GM19238 (cell line): ENCODE measurements around the gene SLC17A5.
"Not testable (repeated sequence)": the region's sequence is repeated elsewhere in the genome, so short reads cannot be mapped to it uniquely, and the experiment has no call there.

ENCODE experiments used
- DNase-seq: peaks from one replicate; pipeline ENCODE4 v3.0.0; 2011; ENCODE audit warnings: low spot score; ENCODE audit not compliant: insufficient read length

The SLC17A5 gene

DNA sequence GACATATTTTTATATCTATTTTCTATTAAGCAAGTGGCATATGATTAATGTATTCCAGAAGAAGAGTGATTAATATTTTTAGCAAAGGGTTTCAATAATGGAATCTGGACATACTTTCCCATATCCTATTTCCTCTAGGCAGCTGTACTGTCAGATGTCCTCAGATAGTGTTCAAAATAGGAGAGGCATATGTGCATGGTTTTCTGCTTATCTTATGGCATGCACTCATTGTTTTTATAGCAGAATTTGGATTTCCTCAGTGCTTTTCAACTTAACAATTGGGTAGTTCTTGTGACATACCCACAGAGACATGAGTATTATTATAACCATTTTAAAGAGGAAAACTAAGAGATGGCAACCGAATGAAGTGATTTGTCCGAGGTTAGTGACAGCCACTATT, 12.6 kb upstream of the SLC17A5 start:
- DNase-seq = no peak

DNA sequence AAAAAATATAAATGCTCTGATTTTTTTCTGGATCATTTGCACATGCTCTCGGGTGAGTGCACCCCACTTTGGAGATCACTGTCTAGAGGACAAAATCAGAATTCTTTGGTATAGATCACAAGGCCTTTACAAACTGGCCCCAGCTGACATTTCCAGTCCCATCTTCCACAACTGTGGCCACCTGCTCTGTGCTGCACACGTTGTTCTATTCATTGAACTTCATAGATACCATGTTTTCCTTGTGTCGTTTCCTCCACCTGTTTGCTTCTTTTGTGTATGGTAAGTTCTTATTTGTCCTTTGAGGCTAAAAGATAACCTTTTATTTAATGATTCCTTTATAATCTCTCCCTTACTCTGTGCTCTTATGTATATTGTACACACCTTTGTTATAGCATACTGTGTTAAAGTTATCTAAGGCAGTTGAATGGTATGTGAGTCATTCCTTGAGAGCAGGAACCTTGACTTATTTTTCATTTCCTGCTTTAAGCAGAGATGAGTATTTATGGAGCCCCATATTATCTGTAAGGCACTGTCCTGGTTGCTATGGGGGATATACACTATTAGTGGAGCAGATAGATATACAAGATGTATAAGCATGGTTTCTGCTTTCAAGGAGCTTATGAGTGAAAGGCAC, 12.0 kb upstream of the SLC17A5 start:
- no peak for DNase-seq

DNA sequence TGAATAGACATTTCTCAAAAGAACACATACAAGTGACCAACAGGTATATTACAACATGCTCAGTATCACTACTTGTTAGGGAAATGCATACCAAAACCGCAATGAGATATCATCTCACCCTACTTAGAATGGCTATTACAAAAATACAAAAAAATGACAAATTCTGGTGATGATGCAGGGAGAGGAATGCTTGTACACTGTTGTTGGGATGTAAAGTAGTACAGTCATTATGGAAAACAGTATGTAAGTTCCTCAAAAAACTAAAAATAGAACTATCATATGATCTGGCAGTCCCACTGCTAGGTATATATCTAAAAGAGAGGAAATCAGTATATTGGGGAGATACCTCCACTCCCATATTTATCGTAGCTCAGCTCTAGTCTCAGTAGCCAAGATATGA, 10.9 kb upstream of the SLC17A5 start:
- no peak for DNase-seq

DNA sequence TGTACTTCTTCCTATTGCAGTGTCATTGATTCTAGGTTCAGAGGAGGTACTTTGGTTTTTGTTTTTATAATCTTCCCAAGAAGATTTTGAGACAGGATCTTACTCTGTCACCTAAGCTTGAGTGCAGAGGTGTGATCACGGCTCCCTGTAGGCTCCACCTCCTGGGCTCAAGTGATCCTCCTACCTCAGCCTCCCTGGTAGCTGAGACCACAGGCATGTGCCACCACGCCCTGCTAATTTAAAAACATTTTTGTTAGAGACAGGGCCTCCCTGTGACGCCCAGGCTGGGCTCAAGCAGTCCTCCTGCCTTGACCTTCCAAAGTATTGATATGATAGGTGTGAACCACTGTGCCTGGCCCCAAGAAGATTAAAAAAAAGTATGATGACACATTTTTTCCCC, 3.4 kb upstream of the SLC17A5 start:
- DNase-seq = no peak

DNA sequence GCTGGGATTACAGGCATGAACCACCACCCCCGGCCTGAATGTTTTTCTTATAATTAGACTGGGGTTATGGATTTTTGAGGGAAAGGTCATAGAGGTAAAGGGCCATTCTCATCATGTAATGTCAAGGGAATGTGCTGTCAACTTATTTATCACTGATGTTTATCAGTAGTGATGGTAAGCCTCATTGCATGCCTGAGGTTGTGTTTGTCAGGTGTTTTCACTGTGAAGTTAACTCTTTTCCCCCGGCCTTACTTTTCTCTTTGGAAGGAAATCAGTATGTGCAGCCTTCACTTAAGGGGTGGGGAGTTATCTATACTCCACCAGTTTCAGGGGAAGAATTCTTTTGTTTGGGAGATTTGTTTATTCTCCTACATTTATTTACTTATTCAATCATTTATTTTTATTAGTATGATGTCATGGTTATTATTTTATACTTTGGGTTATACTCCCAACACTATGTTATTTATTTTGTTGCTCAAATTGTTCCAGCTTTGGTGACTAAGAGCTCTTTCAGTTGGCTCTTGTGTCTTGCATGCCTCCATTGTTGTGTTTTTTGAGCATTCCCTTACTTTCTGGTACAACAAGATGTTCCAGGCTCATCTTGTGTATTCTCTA, 2.8 kb upstream of the SLC17A5 start:
- no peak for DNase-seq

DNA sequence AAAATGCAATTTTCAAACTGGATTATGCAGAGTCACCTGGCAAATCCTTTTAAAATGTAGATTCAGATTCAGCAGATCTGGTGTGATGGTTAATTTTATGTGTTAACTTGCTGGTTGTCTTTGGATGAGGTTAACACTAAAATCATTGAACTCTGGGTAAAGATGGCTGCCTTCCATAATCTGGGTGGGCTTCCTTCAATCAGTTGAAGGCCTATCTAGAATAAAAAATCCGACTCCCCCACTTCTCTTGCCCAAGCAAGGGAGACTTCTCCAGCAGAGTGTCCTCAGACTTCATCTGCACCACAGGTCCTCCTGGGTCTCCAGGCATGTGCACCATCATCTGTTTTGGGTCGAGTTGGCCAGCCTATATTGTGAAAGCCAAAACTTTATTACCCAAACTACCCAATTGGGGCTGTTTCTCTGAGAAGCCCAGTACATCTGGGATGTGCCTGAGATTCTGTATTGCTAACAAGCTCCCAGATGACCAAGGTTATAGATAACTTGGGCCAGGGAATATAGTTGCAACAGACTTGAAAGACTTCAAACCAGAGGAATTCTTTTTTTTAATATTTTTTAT, 1.6 kb upstream of the SLC17A5 start:
- DNase-seq = no peak

DNA sequence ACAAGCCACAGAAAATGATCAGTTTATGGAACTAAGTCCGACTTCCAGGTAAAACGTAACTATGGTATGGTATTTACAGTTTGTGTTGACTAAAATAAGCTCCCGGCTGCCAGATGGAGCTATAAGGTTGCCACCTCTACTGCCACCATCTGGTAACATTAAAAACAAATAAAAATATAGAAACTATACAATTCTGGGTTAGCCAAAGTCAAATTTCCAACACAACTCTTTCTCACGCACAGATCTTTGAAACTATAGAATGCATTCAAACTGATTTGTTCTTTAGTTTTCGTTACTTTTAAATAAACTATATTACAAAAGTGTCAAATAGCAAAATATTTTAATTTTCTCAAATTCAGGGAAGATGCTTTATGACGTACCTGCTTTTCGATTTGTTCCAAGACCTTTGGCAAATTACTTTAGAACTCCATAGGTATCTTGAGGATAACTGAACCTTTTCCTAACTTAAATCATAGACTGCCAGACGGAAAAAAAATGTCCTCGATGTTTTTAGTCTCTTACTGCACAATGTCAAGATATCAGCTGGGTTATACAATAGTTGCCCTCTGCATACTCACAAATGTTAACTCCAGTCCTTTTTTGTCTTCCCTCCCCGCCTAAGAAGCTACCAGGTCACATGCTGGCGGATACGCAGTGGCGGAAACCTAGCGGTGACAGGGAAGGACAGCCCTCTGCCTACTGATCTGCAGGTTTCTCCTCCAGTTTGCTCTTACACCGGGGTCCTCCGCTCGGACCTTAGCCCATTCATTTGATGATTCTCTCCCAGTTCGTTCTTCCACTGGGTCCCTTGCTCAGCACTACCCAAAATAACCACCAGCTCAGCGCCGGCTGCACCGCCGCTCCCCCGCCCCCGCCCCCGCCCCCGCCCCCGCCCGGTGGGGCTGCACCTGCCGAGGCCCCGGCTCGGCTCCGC, 888 bp downstream of the SLC17A5 start:
- peak; percentile 63 for DNase-seq

DNA sequence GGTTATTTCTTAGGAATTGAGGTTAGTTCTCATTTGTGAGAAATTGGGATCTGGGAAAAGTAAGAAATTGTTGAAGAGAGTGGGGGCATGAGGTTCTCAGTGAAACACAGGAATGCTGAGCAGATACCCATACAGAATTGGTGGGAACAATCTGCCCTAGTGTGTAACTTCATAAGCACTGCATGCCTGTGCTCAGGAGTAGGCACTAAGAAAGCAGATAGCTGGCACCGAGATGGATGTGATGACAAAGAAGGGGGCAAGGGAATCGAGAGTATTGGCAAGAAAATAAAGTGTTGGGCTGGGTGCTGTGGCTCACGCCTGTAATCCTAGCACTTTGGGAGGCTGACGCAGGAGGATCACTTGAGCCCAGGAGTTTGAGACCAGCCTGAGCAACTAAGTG, 4.0 kb downstream of the SLC17A5 start:
- no peak for DNase-seq

DNA sequence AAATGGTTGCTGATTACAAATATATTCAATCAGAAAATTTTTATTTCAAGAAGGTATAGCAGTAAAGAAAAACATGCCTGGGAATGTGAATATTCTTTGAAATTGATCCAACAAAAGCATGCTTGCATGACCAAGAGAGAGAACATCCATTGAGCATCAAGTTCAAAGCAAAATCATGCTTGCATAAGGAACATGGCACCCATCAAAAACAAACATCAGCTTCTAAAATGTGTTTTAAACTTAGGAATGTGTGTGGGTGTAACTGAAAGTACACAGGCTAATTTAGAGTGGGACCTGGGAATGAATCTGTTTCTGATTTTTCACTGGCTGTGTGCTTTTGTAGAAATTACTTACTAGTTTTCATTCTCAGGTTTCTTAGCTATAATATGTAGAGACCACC, 5.6 kb downstream of the SLC17A5 start:
- DNase-seq = no peak

DNA sequence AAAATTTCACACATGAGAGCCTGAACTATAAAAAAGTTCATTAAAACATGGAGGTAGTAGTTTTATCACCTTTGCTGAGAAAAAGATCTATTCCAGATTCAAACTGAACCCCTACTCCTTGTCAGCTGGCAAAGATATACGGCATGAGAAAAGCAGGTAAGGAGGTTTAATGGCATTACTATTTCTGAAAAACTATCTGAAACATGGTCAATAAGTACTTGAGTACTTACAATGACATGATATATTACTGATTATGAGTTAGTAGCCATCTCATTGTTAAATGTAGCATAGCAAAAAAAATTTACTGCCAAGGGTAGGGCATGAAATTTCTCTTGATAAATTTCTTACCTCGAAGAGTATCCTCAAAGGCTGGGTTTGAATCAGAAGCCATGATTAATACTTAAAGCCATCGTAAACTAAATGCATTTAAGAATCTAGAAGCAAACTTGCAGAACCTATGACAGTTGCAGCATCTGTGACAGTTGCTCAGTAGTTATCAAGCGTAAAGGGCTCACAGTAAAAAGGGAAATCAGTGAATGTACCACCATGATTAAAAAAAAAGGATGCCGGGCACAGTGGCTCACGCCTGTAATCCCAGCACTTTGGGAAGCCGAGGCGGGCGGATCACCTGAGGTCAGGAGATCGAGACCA, 8.7 kb downstream of the SLC17A5 start:
- DNase-seq = no peak

DNA sequence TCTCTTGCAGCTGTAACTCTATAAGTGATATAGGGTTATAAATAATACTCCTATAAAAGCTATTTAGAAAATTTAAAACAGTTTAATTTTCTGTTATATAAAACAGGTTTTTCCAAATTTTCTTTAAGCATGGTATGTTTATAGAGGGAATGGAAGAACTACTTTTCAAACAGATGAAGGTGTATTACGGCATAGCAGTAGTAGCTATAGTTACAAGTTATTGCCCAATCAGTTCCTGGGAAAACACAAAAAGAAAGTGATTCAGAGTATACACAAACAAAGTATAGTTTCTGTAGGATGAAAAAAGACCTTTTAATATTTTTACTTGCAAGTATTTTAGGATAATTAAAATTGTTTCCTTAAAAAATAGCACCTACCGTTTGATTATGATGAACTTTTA, 9.8 kb downstream of the SLC17A5 start:
- DNase-seq = no peak

DNA sequence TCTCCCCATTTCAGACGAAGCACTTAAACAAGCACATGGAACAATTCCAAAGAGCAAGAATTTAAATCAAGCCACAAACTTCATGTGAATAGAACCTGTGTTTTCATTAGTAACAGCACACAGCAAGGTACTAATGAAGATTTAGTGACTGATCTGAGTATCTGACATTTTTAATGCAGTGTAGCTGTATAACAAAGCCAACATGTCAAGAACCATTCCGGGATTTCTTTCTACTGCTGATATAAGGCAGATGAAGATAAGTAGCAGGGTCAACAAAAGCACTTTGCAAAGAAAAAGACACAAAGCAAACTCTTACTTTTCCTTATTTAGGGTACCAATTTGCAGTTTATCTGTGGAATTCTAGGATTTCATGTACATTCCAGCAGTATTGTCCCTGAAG, 11.3 kb downstream of the SLC17A5 start:
- no peak for DNase-seq

DNA sequence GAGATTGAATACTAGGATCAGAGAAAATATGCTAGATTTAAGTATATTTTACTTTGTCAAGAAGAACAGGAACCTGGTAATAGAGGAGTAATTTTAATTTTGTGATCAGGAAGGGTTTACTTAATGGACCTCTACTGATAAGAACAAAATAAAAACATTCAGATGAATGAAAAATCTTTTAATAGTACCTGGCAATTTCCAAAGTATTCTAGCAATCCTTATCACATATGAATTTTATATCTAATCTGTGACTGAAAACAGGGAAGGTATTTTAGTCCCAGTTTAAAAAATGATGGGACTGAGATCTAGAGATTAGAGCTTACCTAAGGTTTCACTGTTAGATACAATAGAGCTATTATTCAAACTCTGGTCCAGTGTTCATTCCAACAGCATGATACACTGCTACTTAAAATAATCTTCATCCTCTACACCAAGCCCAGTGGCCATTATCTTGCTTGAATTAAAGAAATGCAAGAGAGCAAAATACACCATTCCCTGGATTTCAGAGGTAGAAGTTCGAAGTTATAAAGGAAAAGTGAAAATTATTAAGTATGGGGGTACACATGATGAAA, 13.5 kb downstream of the SLC17A5 start:
- no peak for DNase-seq

DNA sequence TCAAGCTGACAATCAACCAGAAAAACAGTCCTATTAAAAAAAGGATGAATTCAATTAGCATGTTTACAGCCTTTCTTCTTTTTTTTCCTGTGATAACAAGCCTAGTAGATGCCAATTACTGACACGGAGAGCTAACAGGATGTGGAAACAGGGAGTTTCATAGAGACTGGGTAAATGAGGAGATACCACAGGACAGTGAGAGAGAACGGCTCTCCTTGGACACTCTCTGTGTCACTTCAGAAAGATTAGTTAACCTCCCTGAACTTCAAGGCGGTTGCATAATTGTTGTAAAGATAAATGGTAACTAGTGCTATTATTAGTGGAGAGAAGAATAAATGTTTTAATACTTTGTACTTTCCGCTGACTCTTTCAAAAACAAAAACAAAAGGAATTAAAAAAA, 14.8 kb downstream of the SLC17A5 start:
- no peak for DNase-seq

DNA sequence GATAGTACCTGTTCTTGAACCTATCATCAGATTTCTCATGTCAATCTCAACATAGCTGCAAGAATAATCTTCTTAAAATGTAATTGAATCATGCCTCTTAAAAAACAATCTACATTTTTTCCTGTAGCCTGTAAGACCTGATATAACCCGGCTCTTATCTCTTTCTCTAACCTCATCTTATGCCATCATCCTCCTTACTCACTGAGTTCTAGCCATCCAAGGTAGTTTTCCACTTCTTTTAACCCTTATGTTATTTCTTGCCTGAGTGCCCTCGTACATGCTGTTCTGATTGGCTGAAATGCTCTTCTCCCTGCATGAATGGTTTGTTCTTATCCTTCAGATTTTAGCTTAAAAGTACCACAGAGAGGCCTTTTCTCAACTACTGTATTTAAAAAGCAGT, 16.4 kb downstream of the SLC17A5 start:
- no peak for DNase-seq

DNA sequence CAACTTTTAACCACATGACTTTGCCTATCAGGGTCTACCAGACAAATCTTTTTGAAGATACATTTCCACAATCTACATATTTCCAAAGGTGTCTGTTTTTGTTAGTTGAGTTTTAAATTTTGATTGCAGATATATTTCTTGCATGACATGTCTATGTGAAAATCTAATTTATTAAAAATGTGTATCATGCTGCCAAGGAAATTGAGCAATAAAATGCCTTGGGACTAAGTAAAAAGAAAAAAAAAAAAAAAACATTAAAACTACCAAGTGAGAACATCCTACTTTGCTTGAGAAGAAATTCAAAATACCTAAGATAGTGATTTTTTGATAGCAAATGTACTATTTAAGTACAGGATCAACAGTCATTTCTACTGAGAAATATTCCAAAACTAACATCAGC, 17.7 kb downstream of the SLC17A5 start:
- DNase-seq = no peak

DNA sequence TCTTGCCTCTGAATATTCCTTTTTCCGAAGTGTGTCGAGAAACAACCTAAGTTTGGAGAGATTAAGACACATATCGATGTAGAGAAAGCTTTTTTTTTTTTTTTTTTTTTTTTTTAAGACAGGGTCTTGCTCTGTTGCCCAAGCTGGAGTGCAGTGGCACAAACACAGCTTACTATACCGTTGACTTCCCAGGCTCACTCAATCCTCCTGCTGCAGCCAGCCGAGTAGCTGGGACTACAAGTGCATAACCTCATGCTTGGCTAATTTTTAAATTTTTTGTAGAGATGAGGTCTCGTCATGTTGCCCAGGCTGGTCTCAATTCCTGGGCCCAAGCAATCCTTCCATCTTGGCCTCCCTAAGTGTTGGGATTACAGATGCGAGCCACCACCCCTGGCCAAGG, 21.4 kb downstream of the SLC17A5 start:
- no peak for DNase-seq

DNA sequence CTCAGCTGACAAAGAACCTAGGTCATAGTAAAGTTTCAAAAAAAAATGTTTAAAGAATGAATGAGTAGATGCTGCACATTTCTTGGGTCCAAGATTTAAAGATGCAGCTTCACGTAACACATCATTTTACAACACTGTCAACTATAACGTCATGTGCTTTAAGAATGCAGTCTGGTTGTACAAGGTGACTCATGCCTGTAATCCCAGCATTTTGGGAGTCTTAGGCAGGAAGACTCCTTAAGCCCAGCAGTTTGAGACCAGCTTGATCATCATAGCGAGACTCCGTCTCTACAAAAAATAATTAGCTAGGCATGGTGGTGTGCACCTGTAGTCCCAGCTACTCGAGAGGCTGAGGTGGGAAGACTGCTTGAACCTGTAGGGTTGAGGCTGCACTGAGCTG, 21.9 kb downstream of the SLC17A5 start:
- no peak for DNase-seq

DNA sequence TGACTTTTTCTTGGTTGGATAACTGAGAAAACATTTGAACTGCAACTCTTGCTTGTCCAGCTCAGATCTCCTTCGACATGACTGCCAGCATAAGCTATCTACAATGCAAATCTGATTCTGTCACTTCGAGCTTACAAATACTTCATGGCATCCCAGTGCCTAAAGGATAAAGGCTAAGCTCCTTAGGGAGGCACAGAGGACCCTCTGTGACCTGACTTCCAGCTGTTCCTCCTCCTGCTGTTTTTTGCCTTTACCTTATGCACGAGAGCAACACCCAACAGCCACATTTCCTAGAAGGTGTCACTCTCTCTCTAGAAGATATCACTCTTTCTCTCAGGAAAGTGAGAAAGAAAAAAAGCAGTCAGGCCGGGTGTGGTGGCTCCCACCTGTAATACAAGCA, 23.4 kb downstream of the SLC17A5 start:
- no peak for DNase-seq

DNA sequence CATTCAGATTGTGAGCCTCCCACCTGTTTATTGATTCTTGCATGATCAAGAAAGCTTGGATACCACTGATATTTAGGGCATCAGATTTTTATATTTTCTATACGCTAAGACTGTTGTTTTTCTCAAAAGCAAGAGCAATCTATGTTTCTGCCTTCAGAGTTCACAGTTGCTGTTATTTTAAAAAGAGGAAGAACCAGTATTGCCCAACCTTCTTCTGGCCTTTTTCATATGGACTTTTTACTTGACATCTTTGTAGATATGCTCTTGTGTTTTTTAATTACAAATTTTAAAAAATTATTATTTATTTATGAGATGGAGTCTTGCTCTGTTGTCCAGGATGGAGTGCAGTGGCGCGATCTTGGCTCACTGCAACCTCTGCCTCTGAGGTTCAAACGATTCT, 28.9 kb downstream of the SLC17A5 start:
- DNase-seq = no peak

DNA sequence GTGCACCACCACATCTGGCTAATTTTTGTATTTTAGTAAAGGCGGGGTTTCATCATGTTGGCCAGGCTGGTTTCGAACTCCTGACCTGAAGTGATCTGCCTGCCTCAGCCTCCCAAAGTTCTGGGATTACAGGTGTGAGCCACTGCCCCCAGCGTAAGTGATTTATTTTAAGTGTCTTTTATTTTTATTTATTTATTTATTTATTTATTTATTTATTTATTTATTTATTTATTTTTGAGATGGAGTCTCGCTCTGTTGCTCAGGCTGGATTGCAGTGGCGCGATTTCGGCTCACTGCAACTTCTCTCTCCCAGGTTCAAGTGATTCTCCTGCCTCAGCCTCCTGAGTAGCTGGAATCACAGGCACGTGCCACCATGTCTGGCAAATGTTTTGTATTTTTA, 30.3 kb downstream of the SLC17A5 start:
- not testable (repeated sequence) for DNase-seq
